WTC11 (cell line): ENCODE data around the gene CFAP58. TPM values are rescaled to one million over a fixed set of nuclear protein-coding genes. Genes with fewer than 3 reads are reported as not detected.

Experiments used
- ATAC-seq: fragments of 200-7000 bp; cut with Tn5 transposase; 2 replicates; pipeline ENCODE4 v1.10.0; 2021; ENCODE audit warnings: mild to moderate bottlenecking, moderate library complexity
- CTCF ChIA-PET: fragments of 300-600 bp; sonication (Branson Sonifier 250); formaldehyde crosslinking; loops from one replicate; lab custom pipeline; 2021; ENCODE audit warnings: antibody characterized with exemption; lab: Charles Lee
- POLR2A ChIA-PET: fragments of 350-600 bp; sonication (Branson Sonifier 250); formaldehyde crosslinking; loops from one replicate; lab custom pipeline; 2021; ENCODE audit warnings: antibody characterized with exemption; lab: Charles Lee
- DNase-seq: peaks from one replicate; pipeline ENCODE4 v3.0.0; 2021; ENCODE audit warnings: low spot score
- H3K27ac Mint-ChIP-seq: 2 replicates; pipeline ENCODE4 v1.8.0; 2021; ENCODE audit warnings: mixed read lengths
- H3K27me3 Mint-ChIP-seq: 2 replicates; pipeline ENCODE4 v1.8.0; 2021; ENCODE audit warnings: low read depth, mild to moderate bottlenecking, moderate library complexity, mixed read lengths
- H3K36me3 Mint-ChIP-seq: 2 replicates; pipeline ENCODE4 v1.8.0; 2021; ENCODE audit warnings: mixed read lengths
- H3K4me1 Mint-ChIP-seq: 2 replicates; pipeline ENCODE4 v1.8.0; 2022; ENCODE audit warnings: mixed read lengths
- H3K4me3 Mint-ChIP-seq: 2 replicates; pipeline ENCODE4 v1.8.0; 2021; ENCODE audit warnings: mild to moderate bottlenecking, moderate library complexity, mixed read lengths
- H3K9me3 Mint-ChIP-seq: 2 replicates; pipeline ENCODE4 v1.8.0; 2021; ENCODE audit warnings: mixed read lengths
- E2F1 ChIP-seq: sonication (generic); formaldehyde crosslinking; IDR thresholded peaks from 2 replicates; pipeline ENCODE4 v1.8.0; 2022; ENCODE audit warnings: mild to moderate bottlenecking, missing genetic modification reagents
- FOXP1 ChIP-seq: sonication (generic); formaldehyde crosslinking; IDR thresholded peaks from 2 replicates; pipeline ENCODE4 v1.8.0; 2022; ENCODE audit warnings: missing genetic modification reagents, mild to moderate bottlenecking, moderate library complexity, borderline replicate concordance
- FOXP4 ChIP-seq: sonication (generic); formaldehyde crosslinking; IDR thresholded peaks from 2 replicates; pipeline ENCODE4 v1.8.0; 2022; ENCODE audit warnings: mild to moderate bottlenecking, missing genetic modification reagents
- GABPB1 ChIP-seq: sonication (generic); formaldehyde crosslinking; IDR thresholded peaks from 2 replicates; pipeline ENCODE4 v1.8.1; 2023; ENCODE audit warnings: mild to moderate bottlenecking, missing genetic modification reagents
- NFYB ChIP-seq: sonication (generic); formaldehyde crosslinking; conservative IDR thresholded peaks from 2 replicates; pipeline ENCODE4 v1.8.0; 2022; ENCODE audit warnings: low read depth, missing genetic modification reagents
- OVOL2 ChIP-seq: fragments of 250-450 bp; sonication (Bioruptor Pico); IDR thresholded peaks from 2 replicates; pipeline ENCODE4 v1.9.0; 2021; ENCODE audit warnings: mild to moderate bottlenecking, borderline replicate concordance
- PREB ChIP-seq: sonication (generic); formaldehyde crosslinking; IDR thresholded peaks from 2 replicates; pipeline ENCODE4 v1.8.1; 2022; ENCODE audit warnings: mild to moderate bottlenecking, missing genetic modification reagents, moderate library complexity, borderline replicate concordance
- STAT6 ChIP-seq: sonication (generic); formaldehyde crosslinking; conservative IDR thresholded peaks from 2 replicates; pipeline ENCODE4 v1.8.1; 2023; ENCODE audit warnings: mild to moderate bottlenecking, low read depth, missing genetic modification reagents, moderate library complexity
- TEAD4 ChIP-seq: sonication (generic); formaldehyde crosslinking; IDR thresholded peaks from 2 replicates; pipeline ENCODE4 v1.8.0; 2022; ENCODE audit warnings: mild to moderate bottlenecking, missing genetic modification reagents
- TP53 ChIP-seq: sonication (generic); formaldehyde crosslinking; IDR thresholded peaks from 2 replicates; pipeline ENCODE4 v1.8.1; 2023; ENCODE audit warnings: mild to moderate bottlenecking, missing genetic modification reagents
- ZBTB21 ChIP-seq: sonication (generic); formaldehyde crosslinking; IDR thresholded peaks from 2 replicates; pipeline ENCODE4 v1.8.1; 2023; ENCODE audit warnings: mild to moderate bottlenecking, missing genetic modification reagents, borderline replicate concordance
- total RNA-seq: library from RNA; stranded (reverse); gene quantifications from 3 replicates; pipeline ENCODE4 v1.2.3, GENCODE V29; 2021
- TF ChIP-seq, protein P1 (sequence below): sonication (generic); formaldehyde crosslinking; IDR thresholded peaks from 2 replicates; pipeline ENCODE4 v1.8.0; 2022; ENCODE audit warnings: missing genetic modification reagents
- TF ChIP-seq, protein P2 (sequence below): sonication (generic); formaldehyde crosslinking; IDR thresholded peaks from 2 replicates; pipeline ENCODE4 v1.8.0; 2023; ENCODE audit warnings: mild to moderate bottlenecking, missing genetic modification reagents
- TF ChIP-seq, protein P3 (sequence below): fragments of 250-450 bp; sonication (Bioruptor Pico); IDR thresholded peaks from 2 replicates; pipeline ENCODE4 v2.1.2; 2022; ENCODE audit warnings: mild to moderate bottlenecking, moderate library complexity

The CFAP58 gene
- total RNA-seq, 1 experiment from 2014 or later: 1.0 TPM

DNA sequence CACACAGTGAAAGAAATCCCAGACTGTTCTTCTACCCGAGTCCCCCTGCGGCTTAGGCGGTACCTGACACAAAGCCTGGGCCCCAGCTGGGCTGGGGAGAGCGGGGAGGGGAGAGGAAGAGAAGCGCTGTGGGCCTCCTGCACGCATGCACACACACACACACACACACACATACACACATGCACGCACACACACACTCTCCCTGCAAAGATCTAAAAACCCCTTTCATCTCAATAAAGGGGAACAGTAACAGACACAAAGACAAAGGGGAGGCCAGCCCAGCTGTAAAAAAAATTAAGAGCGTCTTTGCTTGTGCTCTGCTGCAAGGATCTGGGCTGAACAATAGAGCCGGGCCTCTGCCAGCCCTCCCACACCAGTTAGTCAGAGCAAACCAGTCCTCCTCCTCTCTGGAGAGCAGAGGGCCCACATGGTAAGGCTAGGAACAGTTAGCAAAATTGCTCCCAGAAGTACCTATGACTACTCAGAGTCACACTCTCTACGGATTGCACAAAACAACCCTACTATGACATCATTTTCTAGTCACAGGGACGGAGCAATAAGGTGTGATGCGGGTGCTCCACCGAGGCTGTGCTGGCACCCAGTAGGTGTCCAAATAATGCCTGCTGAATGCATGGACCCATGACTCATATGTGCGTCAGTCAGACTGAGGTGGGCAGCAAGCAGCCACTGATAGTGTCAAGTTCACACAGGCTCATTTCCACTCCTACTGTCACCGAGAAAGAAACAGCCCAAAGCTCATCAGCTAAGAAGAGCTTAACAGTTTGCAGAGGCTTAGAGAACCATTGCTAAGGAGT is 24.5 kb upstream of the CFAP58 start:
- ATAC-seq (peak; percentile 40), DNase-seq (no peak)
- peak overlapping the region; percentile 52 for H3K4me3 Mint-ChIP-seq
- CTCF ChIA-PET: interaction anchor here (0.6 to 4.4 kb wide), 6 partner anchors 9 to 170 kb away, joined by 3 to 19 read pairs (median 7); partner anchors contain the start of genes CFAP58 and ITPRIP
- TF ChIP-seq GABPB1 (peak; percentile 93), PREB (CRISPR knock-in tag) (no peak), FOXP1 (no peak), FOXP4 (0 out of 2 replicates have a peak, but pooled peaks have one; percentile 54), ZBTB21 (0 out of 2 replicates have a peak, but pooled peaks have one; percentile 20), TEAD4 (CRISPR knock-in tag) (no peak)
- TF ChIP-seq, protein P1, sequence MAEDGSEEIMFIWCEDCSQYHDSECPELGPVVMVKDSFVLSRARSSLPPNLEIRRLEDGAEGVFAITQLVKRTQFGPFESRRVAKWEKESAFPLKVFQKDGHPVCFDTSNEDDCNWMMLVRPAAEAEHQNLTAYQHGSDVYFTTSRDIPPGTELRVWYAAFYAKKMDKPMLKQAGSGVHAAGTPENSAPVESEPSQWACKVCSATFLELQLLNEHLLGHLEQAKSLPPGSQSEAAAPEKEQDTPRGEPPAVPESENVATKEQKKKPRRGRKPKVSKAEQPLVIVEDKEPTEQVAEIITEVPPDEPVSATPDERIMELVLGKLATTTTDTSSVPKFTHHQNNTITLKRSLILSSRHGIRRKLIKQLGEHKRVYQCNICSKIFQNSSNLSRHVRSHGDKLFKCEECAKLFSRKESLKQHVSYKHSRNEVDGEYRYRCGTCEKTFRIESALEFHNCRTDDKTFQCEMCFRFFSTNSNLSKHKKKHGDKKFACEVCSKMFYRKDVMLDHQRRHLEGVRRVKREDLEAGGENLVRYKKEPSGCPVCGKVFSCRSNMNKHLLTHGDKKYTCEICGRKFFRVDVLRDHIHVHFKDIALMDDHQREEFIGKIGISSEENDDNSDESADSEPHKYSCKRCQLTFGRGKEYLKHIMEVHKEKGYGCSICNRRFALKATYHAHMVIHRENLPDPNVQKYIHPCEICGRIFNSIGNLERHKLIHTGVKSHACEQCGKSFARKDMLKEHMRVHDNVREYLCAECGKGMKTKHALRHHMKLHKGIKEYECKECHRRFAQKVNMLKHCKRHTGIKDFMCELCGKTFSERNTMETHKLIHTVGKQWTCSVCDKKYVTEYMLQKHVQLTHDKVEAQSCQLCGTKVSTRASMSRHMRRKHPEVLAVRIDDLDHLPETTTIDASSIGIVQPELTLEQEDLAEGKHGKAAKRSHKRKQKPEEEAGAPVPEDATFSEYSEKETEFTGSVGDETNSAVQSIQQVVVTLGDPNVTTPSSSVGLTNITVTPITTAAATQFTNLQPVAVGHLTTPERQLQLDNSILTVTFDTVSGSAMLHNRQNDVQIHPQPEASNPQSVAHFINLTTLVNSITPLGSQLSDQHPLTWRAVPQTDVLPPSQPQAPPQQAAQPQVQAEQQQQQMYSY: no peak
- TF ChIP-seq, all 79 proteins: peak for 3
- H3K27ac Mint-ChIP-seq: peak overlapping the region; percentile 98
- no peaks in the 10 kb centered on the region for H3K9me3 Mint-ChIP-seq
- peaks cover 5% of the 10 kb centered on the region; the same call in 1 of the 2 replicates for H3K36me3 Mint-ChIP-seq
- POLR2A ChIA-PET: interaction anchor here (1.0 kb wide), 1 partner anchor 8 kb away, joined by 3 read pairs; no protein-coding TSS in a partner anchor
- H3K27me3 Mint-ChIP-seq: no peaks in the 10 kb centered on the region
- peaks cover 97% of the 10 kb centered on the region for H3K4me1 Mint-ChIP-seq

- POLR2A ChIA-PET: interaction anchor here (1.0 kb wide), 1 partner anchor 9 kb away, joined by 3 read pairs; no protein-coding TSS in a partner anchor
- TF ChIP-seq TP53 (CRISPR knock-in tag) (no peak), FOXP4 (no peak), NFYB (CRISPR knock-in tag) (no peak), GABPB1 (no peak), E2F1 (CRISPR knock-in tag) (no peak), STAT6 (CRISPR knock-in tag) (no peak), OVOL2 (CRISPR knock-in tag) (no peak)
- TF ChIP-seq, protein P2, sequence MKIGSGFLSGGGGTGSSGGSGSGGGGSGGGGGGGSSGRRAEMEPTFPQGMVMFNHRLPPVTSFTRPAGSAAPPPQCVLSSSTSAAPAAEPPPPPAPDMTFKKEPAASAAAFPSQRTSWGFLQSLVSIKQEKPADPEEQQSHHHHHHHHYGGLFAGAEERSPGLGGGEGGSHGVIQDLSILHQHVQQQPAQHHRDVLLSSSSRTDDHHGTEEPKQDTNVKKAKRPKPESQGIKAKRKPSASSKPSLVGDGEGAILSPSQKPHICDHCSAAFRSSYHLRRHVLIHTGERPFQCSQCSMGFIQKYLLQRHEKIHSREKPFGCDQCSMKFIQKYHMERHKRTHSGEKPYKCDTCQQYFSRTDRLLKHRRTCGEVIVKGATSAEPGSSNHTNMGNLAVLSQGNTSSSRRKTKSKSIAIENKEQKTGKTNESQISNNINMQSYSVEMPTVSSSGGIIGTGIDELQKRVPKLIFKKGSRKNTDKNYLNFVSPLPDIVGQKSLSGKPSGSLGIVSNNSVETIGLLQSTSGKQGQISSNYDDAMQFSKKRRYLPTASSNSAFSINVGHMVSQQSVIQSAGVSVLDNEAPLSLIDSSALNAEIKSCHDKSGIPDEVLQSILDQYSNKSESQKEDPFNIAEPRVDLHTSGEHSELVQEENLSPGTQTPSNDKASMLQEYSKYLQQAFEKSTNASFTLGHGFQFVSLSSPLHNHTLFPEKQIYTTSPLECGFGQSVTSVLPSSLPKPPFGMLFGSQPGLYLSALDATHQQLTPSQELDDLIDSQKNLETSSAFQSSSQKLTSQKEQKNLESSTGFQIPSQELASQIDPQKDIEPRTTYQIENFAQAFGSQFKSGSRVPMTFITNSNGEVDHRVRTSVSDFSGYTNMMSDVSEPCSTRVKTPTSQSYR: no peak
- TF ChIP-seq, protein P3, sequence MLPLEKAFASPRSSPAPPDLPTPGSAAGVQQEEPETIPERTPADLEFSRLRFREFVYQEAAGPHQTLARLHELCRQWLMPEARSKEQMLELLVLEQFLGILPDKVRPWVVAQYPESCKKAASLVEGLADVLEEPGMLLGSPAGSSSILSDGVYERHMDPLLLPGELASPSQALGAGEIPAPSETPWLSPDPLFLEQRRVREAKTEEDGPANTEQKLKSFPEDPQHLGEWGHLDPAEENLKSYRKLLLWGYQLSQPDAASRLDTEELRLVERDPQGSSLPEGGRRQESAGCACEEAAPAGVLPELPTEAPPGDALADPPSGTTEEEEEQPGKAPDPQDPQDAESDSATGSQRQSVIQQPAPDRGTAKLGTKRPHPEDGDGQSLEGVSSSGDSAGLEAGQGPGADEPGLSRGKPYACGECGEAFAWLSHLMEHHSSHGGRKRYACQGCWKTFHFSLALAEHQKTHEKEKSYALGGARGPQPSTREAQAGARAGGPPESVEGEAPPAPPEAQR: no peak
Observed at GRCh38 chr10:104329735-104330134, 23.9 kb upstream of the CFAP58 start.

More at GRCh38 chr10:104329735-104330134, 23.9 kb upstream of the CFAP58 start:
- Mint-ChIP-seq H3K27me3 (no peaks in the 10 kb centered on the region), H3K4me3 (no peak overlapping the region), H3K9me3 (no peaks in the 10 kb centered on the region), H3K4me1 (peaks cover 97% of the 10 kb centered on the region), H3K27ac (no peak overlapping the region), H3K36me3 (peaks cover 5% of the 10 kb centered on the region; the same call in 1 of the 2 replicates)
- no peak for ATAC-seq
- no peak for DNase-seq
- CTCF ChIA-PET: interaction anchor here (1.7 to 4.4 kb wide), 4 partner anchors 8 to 55 kb away, joined by 5 to 19 read pairs (median 9); partner anchors contain the start of genes CFAP58 and ITPRIP
